ENCODE data around the gene GATA6.

GATA6 gene

DNA sequence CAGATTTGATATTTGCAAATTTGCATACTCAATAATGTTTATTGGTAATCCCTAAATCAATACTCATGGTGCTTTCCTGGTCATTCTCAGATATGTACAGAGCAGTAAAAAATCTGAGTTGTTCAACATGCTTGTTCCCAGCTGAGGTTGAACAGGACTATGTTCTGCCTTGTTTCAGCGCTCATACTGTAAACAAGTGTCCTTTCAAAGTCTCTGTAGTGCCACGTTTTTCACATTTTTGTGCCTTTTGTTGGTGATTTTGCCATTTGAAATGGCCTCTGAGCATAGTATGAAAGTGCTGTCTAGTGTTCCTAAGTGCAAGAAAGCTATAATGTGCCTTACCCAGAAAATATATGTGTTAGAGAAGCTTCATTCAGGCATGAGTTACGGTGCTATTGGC, 16.0 kb upstream of the GATA6 start:
- TF ChIP-seq, protein P1, sequence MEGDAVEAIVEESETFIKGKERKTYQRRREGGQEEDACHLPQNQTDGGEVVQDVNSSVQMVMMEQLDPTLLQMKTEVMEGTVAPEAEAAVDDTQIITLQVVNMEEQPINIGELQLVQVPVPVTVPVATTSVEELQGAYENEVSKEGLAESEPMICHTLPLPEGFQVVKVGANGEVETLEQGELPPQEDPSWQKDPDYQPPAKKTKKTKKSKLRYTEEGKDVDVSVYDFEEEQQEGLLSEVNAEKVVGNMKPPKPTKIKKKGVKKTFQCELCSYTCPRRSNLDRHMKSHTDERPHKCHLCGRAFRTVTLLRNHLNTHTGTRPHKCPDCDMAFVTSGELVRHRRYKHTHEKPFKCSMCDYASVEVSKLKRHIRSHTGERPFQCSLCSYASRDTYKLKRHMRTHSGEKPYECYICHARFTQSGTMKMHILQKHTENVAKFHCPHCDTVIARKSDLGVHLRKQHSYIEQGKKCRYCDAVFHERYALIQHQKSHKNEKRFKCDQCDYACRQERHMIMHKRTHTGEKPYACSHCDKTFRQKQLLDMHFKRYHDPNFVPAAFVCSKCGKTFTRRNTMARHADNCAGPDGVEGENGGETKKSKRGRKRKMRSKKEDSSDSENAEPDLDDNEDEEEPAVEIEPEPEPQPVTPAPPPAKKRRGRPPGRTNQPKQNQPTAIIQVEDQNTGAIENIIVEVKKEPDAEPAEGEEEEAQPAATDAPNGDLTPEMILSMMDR (IDR thresholded peaks at IDR 0.05; ENCODE audit: low read depth, low read length, missing control alignments), result no peak
- no peak for DNase-seq (ENCODE audit: low read depth)
- in situ Hi-C loops (cut with HindIII; ENCODE audit: low sequenced_read_pairs), result no loop called here
- no peak overlapping the region for H3K4me3 ChIP-seq (ENCODE audit: low read depth, low read length)

GRCh38 chr18:22155584-22155983, 13.8 kb upstream of the GATA6 start:
- DNase-seq (ENCODE audit: low read depth), result no peak
- in situ Hi-C loops (cut with HindIII; ENCODE audit: low sequenced_read_pairs), result no loop called here
- H3K4me3 ChIP-seq (ENCODE audit: low read depth, low read length), result no peak overlapping the region
- TF ChIP-seq, protein P1 (IDR thresholded peaks at IDR 0.05; ENCODE audit: low read depth, low read length, missing control alignments), result no peak

DNA sequence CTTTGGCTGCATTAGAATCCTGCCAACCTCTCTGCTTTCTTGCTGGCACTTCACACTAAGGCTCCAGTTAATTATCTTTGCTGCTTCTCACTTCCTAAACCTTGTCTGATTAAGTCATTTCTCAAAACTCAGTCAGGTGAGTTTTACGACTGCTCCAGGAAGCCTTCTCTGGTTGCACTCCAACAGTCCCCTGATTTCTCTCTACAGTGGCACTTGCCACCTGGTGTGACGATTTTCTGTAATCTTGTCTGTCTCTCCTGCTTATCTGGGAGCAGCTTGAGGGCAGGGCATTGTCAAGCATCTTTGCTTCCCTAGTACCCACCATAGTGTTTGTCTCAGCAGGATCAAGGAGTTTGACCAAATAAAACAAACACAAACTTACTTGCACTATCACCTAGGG, 10.4 kb upstream of the GATA6 start:
- in situ Hi-C loops (cut with HindIII; ENCODE audit: low sequenced_read_pairs), result no loop called here
- DNase-seq (ENCODE audit: low read depth), result no peak
- TF ChIP-seq, protein P1 (IDR thresholded peaks at IDR 0.05; ENCODE audit: low read depth, low read length, missing control alignments), result no peak
- no peak overlapping the region for H3K4me3 ChIP-seq (ENCODE audit: low read depth, low read length)

DNA sequence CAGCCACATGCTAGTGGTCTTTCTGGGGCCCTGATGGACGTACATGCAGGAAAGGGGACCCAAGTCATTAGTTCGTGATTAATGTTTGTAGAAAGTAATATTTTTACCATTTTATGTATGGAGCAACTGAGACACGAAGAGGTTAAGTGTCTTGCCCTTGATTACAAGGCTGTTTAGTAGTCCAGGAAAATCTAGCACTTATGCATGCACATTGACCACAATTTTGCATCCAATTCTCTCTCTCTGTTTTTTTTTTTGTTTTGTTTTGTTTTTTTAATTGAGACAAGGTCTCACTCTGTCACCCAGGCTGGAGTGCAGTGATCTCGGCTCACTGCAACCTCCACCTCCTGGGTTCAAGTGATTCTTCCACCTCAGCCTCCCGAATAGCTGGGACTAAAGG, 8.3 kb upstream of the GATA6 start:
- no peak overlapping the region for H3K4me3 ChIP-seq (ENCODE audit: low read depth, low read length)
- DNase-seq (ENCODE audit: low read depth), result no peak
- TF ChIP-seq, protein P1 (IDR thresholded peaks at IDR 0.05; ENCODE audit: low read depth, low read length, missing control alignments), result no peak
- in situ Hi-C loops (cut with HindIII; ENCODE audit: low sequenced_read_pairs), result no loop called here

DNA sequence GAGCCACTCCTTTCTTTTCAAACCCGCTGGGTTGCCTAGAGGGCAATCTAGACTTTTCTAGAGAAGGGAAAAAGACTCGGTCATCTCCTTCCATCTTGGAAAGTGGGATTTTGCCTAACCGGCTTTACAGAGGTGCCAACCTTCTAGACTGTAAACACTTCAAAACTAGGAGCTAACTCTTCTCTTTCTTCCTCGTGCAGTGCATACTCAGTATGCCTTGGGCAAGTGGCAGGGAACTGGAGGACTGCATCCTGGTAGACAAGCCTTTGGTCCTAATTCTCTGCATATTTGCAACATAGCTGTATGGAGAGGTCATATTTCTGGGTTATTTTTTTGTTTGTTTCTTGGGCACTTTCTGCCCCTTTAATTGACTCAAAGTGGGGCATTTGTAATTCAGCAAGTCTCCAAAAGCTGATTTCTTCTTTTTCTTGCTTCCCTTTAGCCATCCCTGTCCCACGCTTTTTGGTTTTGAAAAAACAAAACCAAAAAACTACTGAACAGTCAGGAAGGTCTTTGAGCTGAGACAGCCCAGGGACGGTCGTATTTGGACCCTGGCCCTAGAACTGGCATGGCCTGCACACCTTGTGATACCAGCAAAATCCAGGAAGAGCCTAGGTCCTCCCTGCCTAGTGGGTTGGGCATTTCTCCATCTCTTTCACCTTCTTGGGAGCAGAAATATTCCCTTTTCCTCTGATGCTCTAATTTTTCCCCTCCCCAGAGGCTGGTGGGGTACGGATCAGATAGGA, 5.8 kb upstream of the GATA6 start:
- TF ChIP-seq, protein P1 (IDR thresholded peaks at IDR 0.05; ENCODE audit: low read depth, low read length, missing control alignments), result no peak
- DNase-seq (ENCODE audit: low read depth), result no peak
- in situ Hi-C loops (cut with HindIII; ENCODE audit: low sequenced_read_pairs), result no loop called here
- no peak overlapping the region for H3K4me3 ChIP-seq (ENCODE audit: low read depth, low read length)

GRCh38 chr18:22164337-22165048, 4.9 kb upstream of the GATA6 start:
- no peak overlapping the region for H3K4me3 ChIP-seq (ENCODE audit: low read depth, low read length)
- no peak for DNase-seq (ENCODE audit: low read depth)
- in situ Hi-C loops (cut with HindIII; ENCODE audit: low sequenced_read_pairs), result no loop called here
- TF ChIP-seq, protein P1 (IDR thresholded peaks at IDR 0.05; ENCODE audit: low read depth, low read length, missing control alignments), result no peak

All from astrocyte of the cerebellum (primary cell).